ENCODE data around the gene CASP8. TPM values are rescaled to one million over a fixed set of nuclear protein-coding genes. Genes with fewer than 3 reads are reported as not detected.

The CASP8 gene
- total and polyA plus RNA-seq, 2 of the 13 experiments (the other 11 are each of a cell fraction or from before 2014, with no cell fraction given), result 25.0 to 52.8 TPM

- TF ChIP-seq ZMYM3 (CRISPR knock-in tag; IDR thresholded peaks at IDR 0.05), result no peak
Measured at GRCh38 chr2:201233192-201233811, 27.0 kb upstream of the CASP8 start (continued).

DNA sequence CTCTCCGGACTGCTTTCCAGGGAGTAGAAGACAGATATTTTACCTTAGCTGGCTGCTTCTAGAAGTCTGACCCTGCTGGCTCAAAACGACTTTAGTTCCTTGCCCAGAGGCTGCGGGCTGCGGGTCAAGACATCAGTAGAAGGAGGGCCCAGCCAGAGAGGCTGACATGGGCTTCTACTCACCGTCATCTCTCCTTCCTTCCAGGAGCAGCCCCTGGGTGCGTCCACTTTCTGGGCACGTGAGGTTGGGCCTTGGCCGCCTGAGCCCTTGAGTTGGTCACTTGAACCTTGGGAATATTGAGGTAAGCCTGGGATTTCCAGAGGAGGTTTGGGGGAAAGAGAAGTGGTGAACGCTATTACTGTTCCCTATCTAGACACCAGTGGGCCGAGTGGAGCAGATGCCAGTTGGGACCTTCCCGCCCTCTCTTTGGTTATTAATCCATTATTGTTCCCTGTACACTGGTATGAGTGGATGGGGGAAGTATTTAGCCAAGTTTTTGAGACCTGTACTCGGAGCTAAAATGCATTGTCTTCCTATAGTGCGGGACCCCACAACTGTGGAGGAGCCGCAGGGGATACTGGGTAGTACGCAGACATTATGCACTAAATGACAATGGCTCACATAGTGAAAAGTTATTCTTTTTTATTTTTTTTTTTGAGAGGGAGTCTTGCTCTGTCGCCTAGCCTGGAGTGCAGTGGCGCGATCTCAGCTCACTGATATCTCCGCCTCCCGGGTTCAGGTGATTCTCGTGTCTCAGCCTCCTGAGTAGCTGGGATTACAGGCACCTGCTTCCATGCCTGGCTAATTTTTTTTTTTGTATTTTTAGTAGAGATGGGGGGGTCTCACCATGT is 26.3 kb upstream of the CASP8 start:
- Histone ChIP-seq H3K27me3 (ENCODE audit: control insufficient read depth in 1 of 2, insufficient read depth in 2 of 2, low read length in 2 of 2) (no peaks in the 10 kb centered on the region; a peak in 1 of 5 replicates), H3K4me1 (ENCODE audit: insufficient read depth, low read length) (peaks cover 43% of the 10 kb centered on the region), H3K9ac (ENCODE audit: insufficient read depth, low read depth, low read length) (peak overlapping the region; percentile 84), H3K36me3 (replicated peaks in 1 of 2; ENCODE audit: control insufficient read depth in 1 of 2, insufficient read depth in 2 of 2, low read length in 2 of 2) (peaks cover 2 to 11% of the 10 kb centered on the region in 2 experiments; a peak in 4 of 5 replicates), H3K79me2 (ENCODE audit: insufficient read depth, low read length) (peaks cover 47% of the 10 kb centered on the region), H3K27ac (ENCODE audit: extremely low read length, insufficient read depth, low read length) (peak overlapping the region; percentile 78), H3K4me3 (replicated peaks in 1 of 3; ENCODE audit: insufficient read depth in 1 of 3, low read depth in 2 of 3, low read length in 3 of 3) (peak overlapping the region; percentile 82 to 98 (median 89)), H4K20me1 (ENCODE audit: insufficient read depth, low read length) (0 out of 2 replicates have a peak, but pooled peaks cover 4% of the 10 kb centered on the region), H3K4me2 (ENCODE audit: low read depth, low read length) (peak overlapping the region; percentile 84), H3K9me3 (ENCODE audit: low read length) (no peaks in the 10 kb centered on the region), H2AFZ (ENCODE audit: low read length) (peak overlapping the region; percentile 67)
- ChIA-PET POLR2A (interaction anchor here (0.6 to 3.5 kb wide), 24 partner anchors 11 to 423 kb away, joined by 3 to 138 read pairs (median 6); partner anchors contain the start of genes CASP10, CASP8, CFLAR and CLK1), CTCF (ENCODE audit: low intra/inter-chr PET ratio, low total read pairs) (interaction anchor here (1.5 to 3.4 kb wide), 2 partner anchors 52 to 130 kb away, joined by 3 to 45 read pairs; partner anchors contain the start of gene CASP10)
- BruUV-seq (replicated peaks), result TSS peak; percentile 72
- in situ Hi-C loops (cut with HindIII; ENCODE audit: extremely low pct_ligation_motif_present, low pct_unique_long_range_greater_than_20kb), result loop anchor here (5.0 kb wide), 1 partner anchor 52 kb away; the partner anchor contains the start of gene CASP10
- DNase-seq (ENCODE audit: low spot score) (no peak), ATAC-seq (peak; percentile 27), FAIRE-seq (no peak)
- WGBS (ENCODE audit: low lambda C conversion rate), result 1% methylated on average over 18 of the region's 21 CpGs
- intact Hi-C loops (cut with micrococcal nuclease; ENCODE audit: unreplicated experiment), result loop anchor here (2.0 to 10.0 kb wide), 4 partner anchors 117 to 551 kb away; partner anchors contain the start of genes ALS2, CFLAR, STRADB and TRAK2
- TF ChIP-seq, protein P1, sequence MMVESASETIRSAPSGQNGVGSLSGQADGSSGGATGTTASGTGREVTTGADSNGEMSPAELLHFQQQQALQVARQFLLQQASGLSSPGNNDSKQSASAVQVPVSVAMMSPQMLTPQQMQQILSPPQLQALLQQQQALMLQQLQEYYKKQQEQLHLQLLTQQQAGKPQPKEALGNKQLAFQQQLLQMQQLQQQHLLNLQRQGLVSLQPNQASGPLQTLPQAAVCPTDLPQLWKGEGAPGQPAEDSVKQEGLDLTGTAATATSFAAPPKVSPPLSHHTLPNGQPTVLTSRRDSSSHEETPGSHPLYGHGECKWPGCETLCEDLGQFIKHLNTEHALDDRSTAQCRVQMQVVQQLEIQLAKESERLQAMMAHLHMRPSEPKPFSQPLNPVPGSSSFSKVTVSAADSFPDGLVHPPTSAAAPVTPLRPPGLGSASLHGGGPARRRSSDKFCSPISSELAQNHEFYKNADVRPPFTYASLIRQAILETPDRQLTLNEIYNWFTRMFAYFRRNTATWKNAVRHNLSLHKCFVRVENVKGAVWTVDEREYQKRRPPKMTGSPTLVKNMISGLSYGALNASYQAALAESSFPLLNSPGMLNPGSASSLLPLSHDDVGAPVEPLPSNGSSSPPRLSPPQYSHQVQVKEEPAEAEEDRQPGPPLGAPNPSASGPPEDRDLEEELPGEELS (CRISPR knock-in tag; IDR thresholded peaks at IDR 0.05), result no peak
- TF ChIP-seq FOXA1 (IDR thresholded peaks at IDR 0.05) (no peak), FOXA1 (CRISPR knock-in tag; IDR thresholded peaks at IDR 0.05) (no peak), U2AF2 (IDR thresholded peaks at IDR 0.05; ENCODE audit: low read depth, low read length) (no peak), LRRFIP1 (CRISPR knock-in tag; conservative IDR thresholded peaks at IDR 0.05) (no peak), TEAD2 (CRISPR knock-in tag; IDR thresholded peaks at IDR 0.05) (no peak), GRHL1 (CRISPR knock-in tag; conservative IDR thresholded peaks at IDR 0.05) (no peak), THAP11 (CRISPR knock-in tag; IDR thresholded peaks at IDR 0.05) (no peak), DMAP1 (CRISPR knock-in tag; IDR thresholded peaks at IDR 0.05) (no peak), RFX5 (IDR thresholded peaks at IDR 0.05; ENCODE audit: low read depth, low read length) (no peak), ZNF790 (CRISPR knock-in tag; IDR thresholded peaks at IDR 0.05; ENCODE audit: borderline replicate concordance) (no peak), ATF1 (CRISPR knock-in tag; IDR thresholded peaks at IDR 0.05) (no peak)
- TF ChIP-seq, protein P2, sequence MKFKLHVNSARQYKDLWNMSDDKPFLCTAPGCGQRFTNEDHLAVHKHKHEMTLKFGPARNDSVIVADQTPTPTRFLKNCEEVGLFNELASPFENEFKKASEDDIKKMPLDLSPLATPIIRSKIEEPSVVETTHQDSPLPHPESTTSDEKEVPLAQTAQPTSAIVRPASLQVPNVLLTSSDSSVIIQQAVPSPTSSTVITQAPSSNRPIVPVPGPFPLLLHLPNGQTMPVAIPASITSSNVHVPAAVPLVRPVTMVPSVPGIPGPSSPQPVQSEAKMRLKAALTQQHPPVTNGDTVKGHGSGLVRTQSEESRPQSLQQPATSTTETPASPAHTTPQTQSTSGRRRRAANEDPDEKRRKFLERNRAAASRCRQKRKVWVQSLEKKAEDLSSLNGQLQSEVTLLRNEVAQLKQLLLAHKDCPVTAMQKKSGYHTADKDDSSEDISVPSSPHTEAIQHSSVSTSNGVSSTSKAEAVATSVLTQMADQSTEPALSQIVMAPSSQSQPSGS (CRISPR knock-in tag; IDR thresholded peaks at IDR 0.05), result no peak

All from HepG2 (cell line).